ENCODE data around the gene MEGF9.
"Not testable (repeated sequence)": the region's sequence is repeated elsewhere in the genome, so short reads cannot be mapped to it uniquely, and the experiment has no call there.

The MEGF9 gene

GRCh38 chr9:120569556-120569955 lies 144.7 kb downstream of the MEGF9 start:
- no peak for DNase-seq

GRCh38 chr9:120568816-120569215 lies 145.5 kb downstream of the MEGF9 start:
- DNase-seq = no peak

GRCh38 chr9:120567874-120568273 lies 146.4 kb downstream of the MEGF9 start:
- DNase-seq = no peak

- DNase-seq = no peak
Observed at GRCh38 chr9:120567081-120567480, 147.2 kb downstream of the MEGF9 start.

GRCh38 chr9:120564589-120564988 lies 149.7 kb downstream of the MEGF9 start:
- DNase-seq = no peak

DNA sequence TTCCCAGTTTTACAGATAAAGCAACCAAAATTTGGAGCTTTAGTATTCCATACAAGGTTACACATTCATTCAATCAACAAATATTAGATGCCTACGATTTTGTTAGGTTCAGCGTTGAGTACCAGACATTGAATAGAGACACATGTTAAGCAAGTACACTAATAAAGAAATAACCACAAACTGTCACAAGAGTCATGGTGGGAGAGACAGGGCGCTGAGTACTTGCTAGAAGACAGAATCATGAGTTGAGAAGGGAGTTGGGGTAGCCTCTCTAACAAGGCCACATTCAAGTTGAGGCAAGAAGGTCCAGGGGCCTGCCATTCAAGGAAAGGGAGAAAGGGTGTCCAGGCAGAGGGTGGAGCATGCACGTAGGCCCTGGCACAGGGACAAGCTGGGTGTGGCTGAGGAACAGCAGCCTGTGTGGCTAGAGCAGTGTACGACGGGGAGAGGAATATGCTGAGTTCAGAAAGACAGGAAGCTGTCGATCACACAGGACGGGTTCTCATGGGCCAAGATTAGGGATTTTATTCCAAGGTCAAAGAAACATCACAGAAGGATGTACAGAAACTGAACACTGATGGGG lies 151.3 kb downstream of the MEGF9 start:
- DNase-seq = no peak

DNA sequence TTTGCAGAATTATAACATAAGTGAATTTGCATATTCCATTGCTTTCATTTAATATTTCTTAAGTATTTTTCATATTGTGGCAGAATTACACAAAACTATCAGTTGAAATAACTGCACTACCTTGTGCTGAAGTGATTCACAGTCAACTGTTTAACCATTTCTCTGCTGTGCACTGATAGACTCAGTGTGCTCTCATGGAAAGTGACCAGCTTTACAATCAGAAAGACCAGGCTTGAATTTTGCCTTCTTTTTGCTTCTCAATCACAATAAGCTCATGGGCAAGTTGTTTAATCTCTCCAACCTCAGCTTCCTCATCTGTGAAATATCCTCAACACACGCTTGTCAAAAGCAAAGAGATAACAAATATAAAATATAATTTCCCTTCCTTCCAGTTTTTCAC lies 152.6 kb downstream of the MEGF9 start:
- no peak for DNase-seq

DNA sequence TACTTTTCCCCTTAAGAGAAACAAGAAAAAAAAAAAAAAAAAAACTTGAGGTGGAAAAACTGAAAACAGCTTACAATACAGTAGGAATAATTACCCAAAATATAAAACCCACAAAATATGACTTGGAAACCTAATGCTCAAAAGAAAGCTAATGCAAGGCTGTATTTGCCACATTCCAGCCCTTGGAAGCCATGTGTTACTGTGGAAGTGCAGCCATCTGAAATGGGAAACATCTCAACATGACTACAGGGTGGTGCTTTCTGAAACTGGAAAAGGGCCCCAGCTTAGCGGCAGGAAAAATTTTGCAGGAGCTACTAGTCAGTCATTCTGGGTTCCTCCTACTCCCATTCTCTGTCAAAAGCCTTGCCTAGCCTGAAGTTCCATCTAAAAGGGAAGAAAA lies 154.7 kb downstream of the MEGF9 start:
- no peak for DNase-seq

DNA sequence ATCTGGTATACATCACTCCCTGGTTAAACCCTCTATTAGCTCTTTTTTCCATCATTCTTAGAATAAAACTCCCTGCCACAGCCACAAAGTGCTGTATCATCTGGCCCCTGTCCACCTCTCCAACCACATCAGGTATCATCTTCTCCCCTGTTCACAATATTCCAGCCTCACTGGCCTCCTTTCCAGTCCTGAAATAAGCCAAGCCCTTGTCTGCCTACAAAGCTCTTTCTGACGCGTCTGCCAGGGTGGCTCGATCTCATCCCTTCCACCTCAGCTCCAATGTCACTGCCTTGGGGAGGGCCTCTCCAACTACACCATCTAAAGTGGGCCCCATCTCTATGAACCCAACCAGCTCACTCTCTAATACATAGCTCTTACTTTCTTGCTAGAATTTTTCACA lies 155.8 kb downstream of the MEGF9 start:
- no peak for DNase-seq

GRCh38 chr9:120557205-120557604 lies 157.1 kb downstream of the MEGF9 start:
- DNase-seq = no peak

- no peak for DNase-seq
Observed at GRCh38 chr9:120556775-120557174, 157.5 kb downstream of the MEGF9 start.

- no peak for DNase-seq
Observed at GRCh38 chr9:120555839-120556238, 158.4 kb downstream of the MEGF9 start.

- not testable (repeated sequence) for DNase-seq
Observed at GRCh38 chr9:120552210-120552704, 162.0 kb downstream of the MEGF9 start.

Measured in activated CD8-positive, alpha-beta memory T cell treated with anti-CD3 and anti-CD28 coated beads, Interleukin-2, amount 50 U/mL, for 4 hours (primary cell).